Activated CD4-positive, alpha-beta T cell treated with anti-CD3 and anti-CD28 coated beads, Interleukin-2, amount 50 U/mL, for 24 hours (primary cell): ENCODE measurements around the gene LAMC1.

Experiments
- DNase-seq, 2 donors: peaks; one replicate each; pipeline ENCODE4 v3.0.0-alpha.2; 2020; ENCODE audit warnings: low read depth in 1 of 2, low spot score in 1 of 2

Gene LAMC1

GRCh38 chr1:183077097-183077496, 53.9 kb downstream of the LAMC1 start:
- no peak for DNase-seq

- no peak for DNase-seq
These were observed 56.6 kb downstream of the LAMC1 start for GRCh38 chr1:183079712-183080388.

- no peak for DNase-seq
These were observed 57.2 kb downstream of the LAMC1 start for GRCh38 chr1:183080406-183080805.

- DNase-seq: no peak
These were observed 58.3 kb downstream of the LAMC1 start for GRCh38 chr1:183081402-183082120.

- no peak for DNase-seq
These were observed 59.4 kb downstream of the LAMC1 start for GRCh38 chr1:183082650-183083049.

GRCh38 chr1:183087001-183087400, 63.8 kb downstream of the LAMC1 start:
- DNase-seq: no peak

- no peak for DNase-seq
These were observed 65.9 kb downstream of the LAMC1 start for GRCh38 chr1:183089025-183089639.

GRCh38 chr1:183090391-183091006, 67.3 kb downstream of the LAMC1 start:
- no peak for DNase-seq

GRCh38 chr1:183091181-183091580, 68.0 kb downstream of the LAMC1 start:
- no peak for DNase-seq

GRCh38 chr1:183092350-183092749, 69.1 kb downstream of the LAMC1 start:
- no peak for DNase-seq

GRCh38 chr1:183093066-183093668, 69.9 kb downstream of the LAMC1 start:
- DNase-seq: no peak

- DNase-seq: no peak
These were observed 70.6 kb downstream of the LAMC1 start for GRCh38 chr1:183093786-183094298.

- DNase-seq: no peak
These were observed 71.1 kb downstream of the LAMC1 start for GRCh38 chr1:183094351-183094750.

- DNase-seq: no peak
These were observed 73.1 kb downstream of the LAMC1 start for GRCh38 chr1:183096351-183096750.

- DNase-seq: no peak
These were observed 73.7 kb downstream of the LAMC1 start for GRCh38 chr1:183096894-183097293.

- DNase-seq: no peak
These were observed 74.3 kb downstream of the LAMC1 start for GRCh38 chr1:183097438-183098051.

GRCh38 chr1:183098317-183098716, 75.1 kb downstream of the LAMC1 start:
- DNase-seq: no peak

GRCh38 chr1:183100361-183100974, 77.2 kb downstream of the LAMC1 start:
- DNase-seq: no peak

- DNase-seq: no peak
These were observed 77.9 kb downstream of the LAMC1 start for GRCh38 chr1:183101081-183101480.

GRCh38 chr1:183101841-183102276, 78.6 kb downstream of the LAMC1 start:
- DNase-seq: no peak
